Measurements from ENCODE around the gene MAP3K2.

DNA sequence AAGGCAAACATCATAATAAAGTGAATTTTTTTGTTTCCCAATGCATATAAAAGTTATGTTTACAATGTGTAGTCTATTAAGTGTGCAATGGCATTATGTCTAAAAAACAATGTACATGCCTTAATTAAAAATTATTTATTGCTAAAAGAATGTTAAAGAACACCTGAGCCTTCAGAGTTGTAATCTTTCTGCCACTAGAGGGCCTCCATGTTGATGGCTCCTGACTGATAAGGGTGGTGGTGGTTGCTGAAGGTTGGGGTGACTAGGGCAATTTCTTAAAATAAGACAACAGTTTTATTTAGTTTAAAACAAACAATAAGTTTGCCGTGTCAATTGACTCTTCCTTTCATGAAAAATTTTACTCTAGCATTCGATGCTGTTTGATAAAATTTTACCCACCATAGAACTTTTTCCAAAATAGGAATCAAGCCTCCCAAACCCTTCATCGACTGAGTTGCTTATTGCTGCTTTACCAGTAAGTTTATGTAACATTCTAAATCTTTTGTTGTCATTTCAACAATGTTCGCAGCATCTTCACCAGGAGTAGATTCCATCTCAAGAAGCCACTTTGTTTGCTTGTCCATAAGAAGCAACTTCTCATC lies 32.3 kb downstream of the MAP3K2 start:
- TF ChIP-seq, protein P1, sequence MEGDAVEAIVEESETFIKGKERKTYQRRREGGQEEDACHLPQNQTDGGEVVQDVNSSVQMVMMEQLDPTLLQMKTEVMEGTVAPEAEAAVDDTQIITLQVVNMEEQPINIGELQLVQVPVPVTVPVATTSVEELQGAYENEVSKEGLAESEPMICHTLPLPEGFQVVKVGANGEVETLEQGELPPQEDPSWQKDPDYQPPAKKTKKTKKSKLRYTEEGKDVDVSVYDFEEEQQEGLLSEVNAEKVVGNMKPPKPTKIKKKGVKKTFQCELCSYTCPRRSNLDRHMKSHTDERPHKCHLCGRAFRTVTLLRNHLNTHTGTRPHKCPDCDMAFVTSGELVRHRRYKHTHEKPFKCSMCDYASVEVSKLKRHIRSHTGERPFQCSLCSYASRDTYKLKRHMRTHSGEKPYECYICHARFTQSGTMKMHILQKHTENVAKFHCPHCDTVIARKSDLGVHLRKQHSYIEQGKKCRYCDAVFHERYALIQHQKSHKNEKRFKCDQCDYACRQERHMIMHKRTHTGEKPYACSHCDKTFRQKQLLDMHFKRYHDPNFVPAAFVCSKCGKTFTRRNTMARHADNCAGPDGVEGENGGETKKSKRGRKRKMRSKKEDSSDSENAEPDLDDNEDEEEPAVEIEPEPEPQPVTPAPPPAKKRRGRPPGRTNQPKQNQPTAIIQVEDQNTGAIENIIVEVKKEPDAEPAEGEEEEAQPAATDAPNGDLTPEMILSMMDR (conservative IDR thresholded peaks at IDR 0.05; ENCODE audit: low read depth, low read length), result peak; percentile 81
- TF ChIP-seq EZH2 (IDR thresholded peaks at IDR 0.05; ENCODE audit: borderline replicate concordance, low read depth, low read length, poor library complexity, severe bottlenecking), result no peak

All from A673 (cell line).